D721Med (cell line): ENCODE results near the gene PTPN13.

Experiments
- DNase-seq: peaks from one replicate; pipeline ENCODE4 v3.0.0; 2011; ENCODE audit warnings: low spot score; ENCODE audit not compliant: insufficient read length
- FAIRE-seq: peaks from 2 replicates; lab custom pipeline; 2011; peaks lifted over from hg19 to GRCh38; lab: Jason Lieb, UNC
- CTCF ChIP-seq: IDR thresholded peaks from 2 replicates; pipeline ENCODE4 v1.5.1; 2012; ENCODE audit warnings: mild to moderate bottlenecking, control low read depth; ENCODE audit not compliant: insufficient read depth; ENCODE audit errors: missing control alignments

PTPN13 gene

DNA sequence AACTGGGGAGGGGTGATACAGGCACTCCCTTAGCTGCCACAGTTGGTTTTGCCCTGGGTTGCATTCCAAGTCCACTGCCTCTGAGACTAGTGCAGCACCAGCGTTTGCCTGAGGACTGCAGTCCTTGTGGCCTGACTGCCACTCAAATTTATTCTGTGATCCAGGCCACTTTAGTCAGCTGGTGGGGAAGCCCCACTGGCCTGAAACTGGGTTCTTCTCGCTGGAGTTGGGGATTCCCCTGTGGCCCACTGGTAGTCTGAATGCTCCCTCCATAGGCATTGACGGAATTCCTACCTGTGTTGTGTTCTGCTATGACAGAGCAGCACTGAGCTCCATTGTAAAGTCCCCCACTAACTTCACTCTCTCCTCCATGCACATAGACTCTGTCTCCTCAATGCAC, 63.8 kb downstream of the PTPN13 start:
- no peak for TF ChIP-seq CTCF
- no peak for FAIRE-seq
- no peak for DNase-seq

DNA sequence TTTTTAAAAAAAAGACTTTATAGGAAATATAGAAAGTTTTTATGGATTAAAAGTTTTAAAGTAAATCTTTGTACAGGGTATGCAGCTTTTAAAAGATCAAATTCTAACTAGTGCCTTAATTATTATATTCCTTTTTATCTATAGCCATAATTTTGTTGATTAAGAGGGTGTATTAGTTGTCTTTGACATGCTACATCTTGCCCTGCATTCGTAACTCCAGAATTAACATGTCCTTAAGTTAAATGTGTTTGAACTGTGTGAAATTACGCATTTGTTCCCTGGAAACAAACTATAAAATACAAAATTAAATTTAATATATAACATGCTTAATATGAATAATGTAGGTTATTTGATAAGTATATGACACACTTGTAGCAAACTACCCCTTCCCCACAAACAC, 66.3 kb downstream of the PTPN13 start:
- no peak for FAIRE-seq
- DNase-seq, result no peak
- no peak for TF ChIP-seq CTCF

DNA sequence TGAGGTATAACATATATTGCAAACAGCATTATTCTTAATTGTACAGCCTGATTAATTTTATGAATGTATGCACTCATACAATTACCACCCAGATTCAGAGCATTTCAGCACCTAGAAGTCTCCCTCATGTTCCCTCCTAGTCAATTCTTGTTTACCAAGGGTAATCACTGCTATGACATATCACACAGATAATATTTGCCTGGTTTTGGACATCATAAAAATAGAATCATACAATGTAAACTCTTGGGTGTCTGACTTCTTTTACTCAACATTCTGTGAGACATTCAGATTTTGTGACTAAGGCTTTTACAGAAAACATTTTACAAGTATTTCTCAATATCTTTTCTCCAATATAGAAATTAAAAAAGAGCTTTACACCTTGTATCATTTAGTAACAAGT, 66.9 kb downstream of the PTPN13 start:
- DNase-seq (no peak), FAIRE-seq (peak; percentile 35)
- TF ChIP-seq CTCF, result no peak

DNA sequence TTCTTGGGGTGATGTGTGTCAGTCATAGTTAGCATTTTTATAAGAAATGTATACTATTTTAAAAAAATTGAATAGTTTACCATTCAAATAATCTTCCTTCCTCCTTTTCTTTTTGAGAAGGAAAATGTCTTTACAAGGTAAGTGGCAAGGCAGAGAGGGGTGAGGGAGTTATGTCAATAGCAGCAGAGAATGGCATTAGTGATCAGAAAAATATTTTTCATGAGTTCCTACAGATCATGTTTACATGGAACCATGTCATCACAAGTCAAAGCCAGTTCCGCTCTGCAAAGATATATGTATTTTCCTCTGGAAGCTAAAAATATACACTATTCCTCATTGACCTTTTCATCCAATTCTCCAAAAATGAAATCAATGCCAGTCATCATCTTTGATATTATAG, 67.3 kb downstream of the PTPN13 start:
- no peak for DNase-seq
- FAIRE-seq, result no peak
- no peak for TF ChIP-seq CTCF

DNA sequence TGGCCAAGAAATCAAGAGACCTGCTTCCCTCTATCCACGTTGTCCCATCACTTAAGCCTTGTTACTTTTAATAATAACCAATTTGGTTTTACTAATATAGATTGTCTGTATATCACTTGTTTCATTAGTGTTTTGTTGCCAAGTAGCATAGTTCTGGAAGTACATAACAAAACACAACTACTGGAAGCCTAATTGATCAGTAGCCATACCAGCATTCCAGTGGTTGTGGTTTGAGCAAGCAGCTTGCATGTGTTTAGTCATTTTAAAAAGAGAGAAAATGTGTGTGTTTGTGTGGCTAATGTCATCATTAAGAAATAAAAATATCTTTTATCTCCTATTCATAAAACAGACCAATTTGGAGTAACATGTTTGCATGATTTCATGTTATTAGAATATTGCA, 70.8 kb downstream of the PTPN13 start:
- DNase-seq (no peak), FAIRE-seq (no peak)
- no peak for TF ChIP-seq CTCF

GRCh38 chr4:86670298-86670697, 76.2 kb downstream of the PTPN13 start:
- DNase-seq (no peak), FAIRE-seq (no peak)
- TF ChIP-seq CTCF, result no peak

GRCh38 chr4:86670756-86671155, 76.6 kb downstream of the PTPN13 start:
- no peak for TF ChIP-seq CTCF
- DNase-seq (no peak), FAIRE-seq (peak; percentile 69)
